IPS-NIHi7 (cell line): Measurements from ENCODE around the gene ENGASE.

Source experiments
- DNase-seq: peaks from one replicate; pipeline ENCODE4 v3.0.0; 2012; ENCODE audit warnings: mixed read lengths; ENCODE audit errors: extremely low spot score

The ENGASE gene

GRCh38 chr17:79093270-79093669 lies 18.6 kb downstream of the ENGASE start:
- no peak for DNase-seq

- DNase-seq, result no peak
These were observed 19.6 kb downstream of the ENGASE start for GRCh38 chr17:79094261-79094660.

GRCh38 chr17:79095345-79096055 lies 20.9 kb downstream of the ENGASE start:
- DNase-seq, result no peak

GRCh38 chr17:79096477-79096876 lies 21.9 kb downstream of the ENGASE start:
- no peak for DNase-seq

GRCh38 chr17:79097226-79098055 lies 22.8 kb downstream of the ENGASE start:
- DNase-seq, result peak; percentile 83

- no peak for DNase-seq
These were observed 23.8 kb downstream of the ENGASE start for GRCh38 chr17:79098282-79098867.

GRCh38 chr17:79100405-79100804 lies 25.8 kb downstream of the ENGASE start:
- no peak for DNase-seq

- no peak for DNase-seq
These were observed 26.6 kb downstream of the ENGASE start for GRCh38 chr17:79101111-79101673.

- no peak for DNase-seq
These were observed 27.6 kb downstream of the ENGASE start for GRCh38 chr17:79102214-79102613.

- peak; percentile 37 for DNase-seq
These were observed 30.4 kb downstream of the ENGASE start for GRCh38 chr17:79104898-79105600.

- DNase-seq, result no peak
These were observed 31.3 kb downstream of the ENGASE start for GRCh38 chr17:79105937-79106336.

- DNase-seq, result no peak
These were observed 32.3 kb downstream of the ENGASE start for GRCh38 chr17:79106958-79107357.

GRCh38 chr17:79107499-79108231 lies 33.0 kb downstream of the ENGASE start:
- DNase-seq, result no peak

GRCh38 chr17:79108232-79108850 lies 33.7 kb downstream of the ENGASE start:
- no peak for DNase-seq

- DNase-seq, result no peak
These were observed 34.2 kb downstream of the ENGASE start for GRCh38 chr17:79108870-79109269.

GRCh38 chr17:79109584-79109983 lies 35.0 kb downstream of the ENGASE start:
- peak; percentile 75 for DNase-seq

- DNase-seq, result no peak
These were observed 36.5 kb downstream of the ENGASE start for GRCh38 chr17:79111097-79111496.

- no peak for DNase-seq
These were observed 37.8 kb downstream of the ENGASE start for GRCh38 chr17:79112471-79112870.

GRCh38 chr17:79113699-79114457 lies 39.3 kb downstream of the ENGASE start:
- no peak for DNase-seq
